HAP-1 (cell line): Measurements from ENCODE around the gene TBC1D24.
"Not testable (repeated sequence)": the region's sequence is repeated elsewhere in the genome, so short reads cannot be mapped to it uniquely, and the experiment has no call there.

Experiments used
- DNase-seq, 2 experiments: peaks; one replicate each; pipeline ENCODE4 v3.0.0-alpha.2; 2016 to 2020; ENCODE audit warnings: low spot score in 2 of 2
- H3K27me3 ChIP-seq: fragments of 250-450 bp; sonication (Bioruptor Pico); 2 replicates; pipeline ENCODE4 v1.5.1; 2020; ENCODE audit warnings: low read depth, mild to moderate bottlenecking, moderate library complexity
- H3K36me3 ChIP-seq: fragments of 250-450 bp; sonication (Bioruptor Pico); replicated peaks from 2 replicates; pipeline ENCODE4 v1.5.1; 2020; ENCODE audit warnings: mild to moderate bottlenecking
- H3K4me1 ChIP-seq: fragments of 250-450 bp; sonication (Bioruptor Pico); 2 replicates; pipeline ENCODE4 v1.5.1; 2020; ENCODE audit warnings: mild to moderate bottlenecking
- H3K4me3 ChIP-seq: fragments of 250-450 bp; sonication (Bioruptor Pico); 2 replicates; pipeline ENCODE4 v1.5.1; 2020; ENCODE audit warnings: mild to moderate bottlenecking, moderate library complexity
- H3K9me3 ChIP-seq: fragments of 250-450 bp; sonication (Bioruptor Pico); 2 replicates; pipeline ENCODE4 v1.5.1; 2020; ENCODE audit warnings: mild to moderate bottlenecking, moderate library complexity
- in situ Hi-C: fragments of 300-500 bp; cut with MboI; formaldehyde crosslinking; loops from 3 replicates; pipeline ENCODE4 v1.14.3; 2020; ENCODE audit warnings: low sequenced_read_pairs, inconsistent platforms, mixed read lengths

TBC1D24 gene

DNA sequence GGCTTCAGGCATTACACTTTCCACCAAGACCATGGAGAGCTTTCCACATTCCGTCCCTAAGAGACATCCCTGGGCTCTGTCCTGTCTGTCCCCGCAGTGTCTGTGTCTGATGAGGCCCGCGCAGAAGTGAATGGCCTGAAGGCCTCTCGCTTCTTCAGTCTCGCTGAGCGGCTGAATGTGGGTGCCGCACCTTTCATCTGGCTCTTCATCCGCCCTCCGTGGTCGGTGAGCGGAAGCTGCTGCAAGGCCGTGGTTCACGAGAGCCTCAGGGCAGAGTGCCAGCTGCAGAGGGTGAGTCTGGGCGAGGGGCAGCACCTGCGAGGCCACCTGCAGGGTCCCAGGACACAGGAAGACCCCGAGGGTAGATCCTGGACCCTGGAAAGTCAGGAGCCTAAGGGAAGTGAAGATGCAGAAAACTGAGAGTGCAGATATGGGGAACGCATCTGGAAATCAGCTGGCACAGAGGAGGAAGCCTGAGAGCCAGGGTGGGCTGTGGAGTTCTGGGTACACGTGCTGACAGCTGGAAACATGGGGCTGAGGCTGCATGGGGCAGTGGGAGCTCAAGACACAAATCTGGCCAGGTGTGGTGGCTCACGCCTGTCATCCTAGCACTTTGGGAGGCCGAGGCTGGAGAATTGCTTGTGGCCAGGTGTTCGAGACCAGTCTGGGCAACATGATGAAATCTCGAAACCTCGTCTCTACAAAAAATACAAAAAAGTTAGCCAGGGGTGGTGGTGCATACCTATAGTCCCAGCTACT, 37.7 kb upstream of the TBC1D24 start:
- no peak overlapping the region for H3K4me3 ChIP-seq
- H3K36me3 ChIP-seq = peaks cover 90% of the 10 kb centered on the region
- no peak for DNase-seq
- H3K4me1 ChIP-seq = no peaks in the 10 kb centered on the region
- in situ Hi-C loops = no loop called here
- no peaks in the 10 kb centered on the region for H3K9me3 ChIP-seq
- no peaks in the 10 kb centered on the region for H3K27me3 ChIP-seq

DNA sequence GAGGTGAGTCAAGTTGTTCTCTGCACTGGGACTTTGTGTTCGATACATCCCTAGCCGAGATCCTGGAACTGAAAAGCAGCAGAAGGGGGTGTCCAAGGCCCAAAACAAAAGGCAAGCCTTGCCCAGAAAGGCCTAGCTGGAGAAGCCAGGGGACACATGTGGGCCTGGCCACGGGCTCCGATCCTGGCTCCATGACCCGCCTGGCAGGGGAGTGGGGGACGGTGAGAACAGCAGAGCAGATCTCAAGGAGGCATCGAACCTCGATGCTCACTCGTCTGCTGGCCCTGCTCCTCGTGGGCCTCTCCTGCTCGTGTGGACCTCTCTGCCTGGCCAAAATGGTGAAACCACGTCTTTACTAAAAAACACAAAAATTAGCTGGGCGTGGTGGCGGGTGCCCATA, 36.8 kb upstream of the TBC1D24 start:
- in situ Hi-C loops = no loop called here
- Histone ChIP-seq H3K4me3 (no peak overlapping the region), H3K4me1 (no peaks in the 10 kb centered on the region), H3K27me3 (no peaks in the 10 kb centered on the region), H3K9me3 (no peaks in the 10 kb centered on the region), H3K36me3 (peaks cover 82% of the 10 kb centered on the region)
- no peak for DNase-seq

GRCh38 chr16:2439598-2439997, 35.3 kb upstream of the TBC1D24 start:
- Histone ChIP-seq H3K27me3 (no peaks in the 10 kb centered on the region), H3K9me3 (no peaks in the 10 kb centered on the region), H3K36me3 (peaks cover 80% of the 10 kb centered on the region), H3K4me3 (no peak overlapping the region), H3K4me1 (no peaks in the 10 kb centered on the region)
- in situ Hi-C loops = no loop called here
- DNase-seq = no peak

GRCh38 chr16:2441143-2441804, 33.7 kb upstream of the TBC1D24 start:
- H3K9me3 ChIP-seq, H3K4me1 ChIP-seq, H3K4me3 ChIP-seq, H3K27me3 ChIP-seq, in situ Hi-C loops, DNase-seq: not testable (repeated sequence)
- peaks cover 80% of the 10 kb centered on the region for H3K36me3 ChIP-seq

DNA sequence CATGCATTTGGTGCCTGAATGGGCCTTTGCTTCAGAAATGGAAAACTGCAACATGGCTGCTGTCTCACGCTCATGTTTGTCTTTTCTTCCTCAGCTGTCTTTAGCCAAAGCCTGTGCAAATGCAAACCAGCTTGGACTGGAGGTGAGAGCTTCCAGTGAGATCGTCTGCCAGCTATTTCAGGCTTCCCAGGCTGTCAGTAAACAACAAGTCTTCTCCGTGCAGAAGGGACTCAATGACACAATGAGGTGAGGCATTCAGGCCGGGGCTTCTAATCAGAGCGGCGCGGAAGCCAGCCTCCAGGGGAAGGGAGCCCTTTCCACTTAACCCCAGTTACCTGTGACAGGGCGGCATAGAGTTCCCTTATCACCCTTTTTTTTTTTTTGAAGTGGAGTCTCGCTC, 31.4 kb upstream of the TBC1D24 start:
- Histone ChIP-seq H3K27me3 (no peaks in the 10 kb centered on the region), H3K36me3 (peaks cover 79% of the 10 kb centered on the region), H3K9me3 (no peaks in the 10 kb centered on the region), H3K4me1 (no peaks in the 10 kb centered on the region), H3K4me3 (no peak overlapping the region)
- DNase-seq = no peak
- in situ Hi-C loops = no loop called here

- Histone ChIP-seq H3K36me3 (peaks cover 90% of the 10 kb centered on the region), H3K4me3 (no peak overlapping the region), H3K27me3 (no peaks in the 10 kb centered on the region), H3K4me1 (no peaks in the 10 kb centered on the region), H3K9me3 (no peaks in the 10 kb centered on the region)
- in situ Hi-C loops = no loop called here
- DNase-seq = no peak
Measured at GRCh38 chr16:2447920-2448583, 26.9 kb upstream of the TBC1D24 start.

DNA sequence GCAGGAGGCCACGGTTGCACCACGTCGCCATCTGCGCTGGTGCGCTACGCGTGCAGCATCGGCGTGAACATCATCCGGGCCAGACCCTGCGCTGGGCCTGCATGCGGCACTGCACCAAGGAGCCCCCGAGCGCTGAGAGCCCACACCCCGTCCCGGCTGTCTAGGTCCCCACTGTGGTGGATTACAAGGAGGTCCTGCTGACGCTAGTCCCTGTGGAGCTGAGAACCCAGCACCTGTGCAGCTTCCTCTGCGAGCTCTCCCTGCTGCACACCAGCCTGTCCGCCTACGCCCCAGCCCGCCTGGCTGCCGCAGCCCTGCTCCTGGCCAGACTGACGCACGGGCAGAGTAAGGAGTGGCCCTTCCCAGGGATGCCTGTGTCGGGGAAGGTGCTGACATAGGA, 25.8 kb upstream of the TBC1D24 start:
- Histone ChIP-seq H3K4me1 (no peaks in the 10 kb centered on the region), H3K27me3 (no peaks in the 10 kb centered on the region), H3K9me3 (no peaks in the 10 kb centered on the region), H3K36me3 (peaks cover 90% of the 10 kb centered on the region), H3K4me3 (no peak overlapping the region)
- in situ Hi-C loops = no loop called here
- no peak for DNase-seq

DNA sequence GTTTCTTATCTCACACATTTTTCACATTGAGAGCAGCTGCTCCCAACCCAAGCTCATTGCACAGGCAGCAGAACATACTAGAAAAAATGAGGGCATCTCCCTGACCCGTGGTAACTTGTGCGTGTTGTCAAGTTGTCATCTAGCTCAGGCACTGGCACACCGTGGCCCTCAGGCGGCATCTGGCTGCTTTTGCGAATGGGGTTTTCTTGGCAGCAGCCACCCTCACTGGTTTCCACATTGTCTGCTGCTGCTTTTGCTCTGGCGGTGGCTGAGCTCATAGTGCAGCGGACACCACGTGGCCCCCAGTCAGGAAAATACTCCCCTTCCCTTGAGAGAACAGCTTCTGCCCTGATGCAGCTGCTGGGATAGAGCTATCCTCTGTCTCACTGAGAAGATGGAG, 24.4 kb upstream of the TBC1D24 start:
- Histone ChIP-seq H3K4me1 (no peaks in the 10 kb centered on the region), H3K27me3 (no peaks in the 10 kb centered on the region), H3K4me3 (no peak overlapping the region), H3K36me3 (peaks cover 90% of the 10 kb centered on the region), H3K9me3 (no peaks in the 10 kb centered on the region)
- DNase-seq = no peak
- in situ Hi-C loops = no loop called here

GRCh38 chr16:2450975-2451381, 23.9 kb upstream of the TBC1D24 start:
- Histone ChIP-seq H3K27me3 (no peaks in the 10 kb centered on the region), H3K4me1 (no peaks in the 10 kb centered on the region), H3K9me3 (no peaks in the 10 kb centered on the region), H3K36me3 (peaks cover 91% of the 10 kb centered on the region), H3K4me3 (no peak overlapping the region)
- in situ Hi-C loops = no loop called here
- no peak for DNase-seq

DNA sequence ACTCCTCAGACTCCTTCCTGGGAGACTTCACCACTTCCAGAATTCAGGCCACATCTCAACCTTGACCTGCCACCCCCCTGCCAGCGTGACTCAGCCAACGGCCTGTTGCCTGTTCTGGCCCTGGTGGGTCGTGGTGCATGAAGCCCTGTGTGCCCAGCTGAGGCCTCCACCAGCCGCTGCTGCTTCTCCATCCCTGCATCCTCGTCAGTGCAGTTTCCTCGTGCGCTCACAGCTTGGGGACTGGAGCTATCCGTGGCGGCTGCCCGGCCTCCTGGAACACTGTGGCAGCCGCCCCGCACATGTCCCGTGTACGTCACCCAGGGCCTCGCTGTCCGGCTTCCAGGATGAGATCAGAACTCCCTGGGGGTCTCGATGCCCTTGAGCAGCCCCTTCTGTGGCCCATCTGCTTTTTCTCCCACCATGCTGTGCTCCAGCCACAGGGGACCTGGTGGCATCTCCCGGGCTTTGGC, 23.0 kb upstream of the TBC1D24 start:
- Histone ChIP-seq H3K4me1 (no peaks in the 10 kb centered on the region), H3K27me3 (no peaks in the 10 kb centered on the region), H3K36me3 (peaks cover 91% of the 10 kb centered on the region), H3K9me3 (no peaks in the 10 kb centered on the region), H3K4me3 (no peak overlapping the region)
- in situ Hi-C loops = no loop called here
- no peak for DNase-seq

GRCh38 chr16:2452650-2453049, 22.3 kb upstream of the TBC1D24 start:
- H3K9me3 ChIP-seq = no peaks in the 10 kb centered on the region
- no peak for DNase-seq
- H3K4me3 ChIP-seq = no peak overlapping the region
- in situ Hi-C loops = no loop called here
- peaks cover 93% of the 10 kb centered on the region for H3K36me3 ChIP-seq
- no peaks in the 10 kb centered on the region for H3K27me3 ChIP-seq
- H3K4me1 ChIP-seq = no peaks in the 10 kb centered on the region

DNA sequence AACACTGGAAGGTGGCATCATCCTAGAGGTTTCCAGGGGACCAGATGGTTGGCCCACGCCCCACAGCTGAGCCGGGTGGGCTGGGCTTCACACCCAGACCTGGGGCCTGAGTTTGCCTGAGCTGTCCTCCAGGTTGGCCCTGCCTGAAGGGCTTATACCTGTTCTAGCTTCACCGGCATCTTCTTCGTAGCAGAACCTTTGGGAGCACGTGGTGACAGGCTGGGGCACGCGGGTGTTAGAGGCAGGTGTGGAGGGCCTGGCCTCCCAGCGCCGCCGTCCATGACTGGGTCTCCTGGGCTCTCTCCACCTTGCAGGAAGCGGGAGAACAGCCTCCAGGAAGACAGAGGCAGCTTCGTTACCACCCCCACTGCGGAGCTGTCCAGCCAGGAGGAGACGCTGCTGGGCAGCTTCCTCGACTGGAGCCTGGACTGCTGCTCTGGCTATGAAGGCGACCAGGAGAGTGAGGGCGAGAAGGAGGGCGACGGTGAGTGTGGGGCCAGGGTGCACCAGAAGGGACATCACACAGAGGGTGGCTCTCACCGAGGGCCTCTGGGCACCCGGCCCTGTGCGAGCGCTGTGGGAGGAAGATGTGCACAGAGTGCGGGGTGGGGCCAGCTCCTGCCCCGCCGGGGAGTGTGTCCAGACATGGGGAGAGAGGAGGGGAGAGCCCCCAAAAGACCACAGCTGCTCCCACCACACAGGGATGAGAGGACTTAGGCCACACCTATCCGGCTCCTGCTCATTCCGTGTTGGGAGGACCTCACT, 19.7 kb upstream of the TBC1D24 start:
- Histone ChIP-seq H3K27me3 (no peaks in the 10 kb centered on the region), H3K4me1 (peaks cover 6% of the 10 kb centered on the region), H3K4me3 (no peak overlapping the region), H3K36me3 (peaks cover 78% of the 10 kb centered on the region), H3K9me3 (no peaks in the 10 kb centered on the region)
- no peak for DNase-seq
- in situ Hi-C loops = no loop called here

GRCh38 chr16:2456551-2457153, 18.3 kb upstream of the TBC1D24 start:
- H3K9me3 ChIP-seq = no peaks in the 10 kb centered on the region
- no peak overlapping the region for H3K4me3 ChIP-seq
- DNase-seq = no peak
- H3K36me3 ChIP-seq = peaks cover 73% of the 10 kb centered on the region
- no peaks in the 10 kb centered on the region for H3K27me3 ChIP-seq
- in situ Hi-C loops = no loop called here
- peaks cover 17% of the 10 kb centered on the region for H3K4me1 ChIP-seq
